Measurements from ENCODE around the gene GCLC.

DNA sequence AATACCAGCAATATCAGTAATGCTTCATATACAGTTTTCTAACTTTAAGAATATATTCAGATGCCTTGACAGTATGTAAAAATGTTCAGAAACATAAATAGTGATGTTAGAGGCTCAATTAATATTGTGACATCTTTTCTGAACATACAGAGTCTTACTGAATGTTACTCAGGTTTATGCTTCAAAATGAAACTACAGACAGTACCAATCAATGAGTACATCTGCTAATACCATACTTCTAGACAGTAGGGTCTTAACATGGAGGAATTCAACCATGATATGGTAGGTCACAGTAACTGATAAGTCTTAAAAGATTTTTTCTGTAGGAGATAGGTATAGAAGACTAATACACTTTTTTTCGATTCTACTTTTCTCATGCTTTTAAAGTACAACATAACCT, 8.3 kb downstream of the GCLC start:
- TF ChIP-seq, protein P1, sequence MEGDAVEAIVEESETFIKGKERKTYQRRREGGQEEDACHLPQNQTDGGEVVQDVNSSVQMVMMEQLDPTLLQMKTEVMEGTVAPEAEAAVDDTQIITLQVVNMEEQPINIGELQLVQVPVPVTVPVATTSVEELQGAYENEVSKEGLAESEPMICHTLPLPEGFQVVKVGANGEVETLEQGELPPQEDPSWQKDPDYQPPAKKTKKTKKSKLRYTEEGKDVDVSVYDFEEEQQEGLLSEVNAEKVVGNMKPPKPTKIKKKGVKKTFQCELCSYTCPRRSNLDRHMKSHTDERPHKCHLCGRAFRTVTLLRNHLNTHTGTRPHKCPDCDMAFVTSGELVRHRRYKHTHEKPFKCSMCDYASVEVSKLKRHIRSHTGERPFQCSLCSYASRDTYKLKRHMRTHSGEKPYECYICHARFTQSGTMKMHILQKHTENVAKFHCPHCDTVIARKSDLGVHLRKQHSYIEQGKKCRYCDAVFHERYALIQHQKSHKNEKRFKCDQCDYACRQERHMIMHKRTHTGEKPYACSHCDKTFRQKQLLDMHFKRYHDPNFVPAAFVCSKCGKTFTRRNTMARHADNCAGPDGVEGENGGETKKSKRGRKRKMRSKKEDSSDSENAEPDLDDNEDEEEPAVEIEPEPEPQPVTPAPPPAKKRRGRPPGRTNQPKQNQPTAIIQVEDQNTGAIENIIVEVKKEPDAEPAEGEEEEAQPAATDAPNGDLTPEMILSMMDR (IDR thresholded peaks at IDR 0.05): no peak
- TF ChIP-seq, protein P2, sequence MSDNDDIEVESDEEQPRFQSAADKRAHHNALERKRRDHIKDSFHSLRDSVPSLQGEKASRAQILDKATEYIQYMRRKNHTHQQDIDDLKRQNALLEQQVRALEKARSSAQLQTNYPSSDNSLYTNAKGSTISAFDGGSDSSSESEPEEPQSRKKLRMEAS (CRISPR knock-in tag; IDR thresholded peaks at IDR 0.05): no peak
- TF ChIP-seq SMAD3 (CRISPR knock-in tag; IDR thresholded peaks at IDR 0.05; ENCODE audit: borderline replicate concordance): no peak

All from WTC11 (cell line).